M059J (cell line): ENCODE results near the gene P2RY2. TPM values are rescaled to one million over a fixed set of nuclear protein-coding genes. Genes with fewer than 3 reads are reported as not detected.
"Not testable (repeated sequence)": the region's sequence is repeated elsewhere in the genome, so short reads cannot be mapped to it uniquely, and the experiment has no call there.

Experiments
- DNase-seq: peaks from one replicate; pipeline ENCODE4 v3.0.0-alpha.2; 2012; ENCODE audit warnings: low read depth
- total RNA-seq: library from RNA; depleted of rRNA; stranded (reverse); fragments of >200 nt; shearing (Covaris generic); gene quantifications from 2 replicates; pipeline ENCODE4 v1.2.3, GENCODE V29; 2014

The P2RY2 gene
- total RNA-seq, 1 experiment from 2014 or later = 0.84 TPM

DNA sequence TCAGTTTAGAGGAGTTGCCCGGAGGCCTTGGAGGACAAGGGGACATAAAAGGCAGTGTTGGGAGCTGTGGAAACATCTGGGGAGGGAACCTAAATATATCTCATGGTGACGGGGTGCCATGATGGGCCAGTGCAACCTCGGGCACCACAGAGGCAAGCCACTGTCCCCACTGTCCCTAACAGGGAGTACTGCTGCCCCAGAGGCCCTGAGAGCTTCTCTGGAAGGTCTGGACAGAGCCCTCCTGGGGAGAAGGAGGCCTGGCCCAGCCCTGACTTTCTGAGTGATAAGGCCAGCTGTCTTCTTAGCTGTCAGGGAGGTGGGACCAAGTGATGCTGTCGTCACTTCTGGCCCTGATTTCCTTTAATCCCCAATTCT lies 48.6 kb downstream of the P2RY2 start:
- DNase-seq = no peak

DNA sequence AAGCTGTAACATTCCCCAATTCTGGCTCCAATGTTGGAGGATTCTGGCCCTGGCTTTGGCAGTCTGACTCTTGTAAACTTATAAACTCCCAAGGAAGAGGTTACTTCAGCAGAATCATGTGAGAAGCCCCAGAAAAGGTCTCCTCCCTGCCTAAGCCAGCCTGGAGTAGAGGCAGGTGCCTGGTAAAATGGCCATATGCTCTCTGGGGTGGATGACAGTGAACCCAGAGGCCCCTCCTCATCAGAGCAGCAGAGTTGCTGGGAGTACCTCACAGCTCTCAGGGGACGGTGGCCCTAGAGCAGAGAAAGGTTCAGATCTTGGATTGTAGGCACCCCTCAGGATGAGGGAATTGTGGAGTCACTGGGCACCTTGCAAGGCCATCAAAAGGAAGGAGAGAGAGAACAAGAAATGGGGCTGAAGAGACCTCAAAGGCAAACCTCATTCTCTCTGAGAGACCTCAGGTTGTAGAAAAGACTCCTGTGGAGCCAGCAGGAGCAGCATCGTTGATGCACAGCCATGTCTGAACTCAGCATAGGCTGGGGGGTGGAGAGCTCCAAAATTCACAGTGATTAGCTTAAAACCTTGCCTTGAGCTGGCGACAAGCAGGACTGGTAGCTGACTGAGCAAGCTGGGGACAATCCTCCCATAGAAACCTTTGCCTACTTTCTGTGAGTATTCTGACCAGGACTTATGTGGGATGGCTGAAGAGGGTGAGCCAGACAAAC lies 49.2 kb downstream of the P2RY2 start:
- DNase-seq = no peak

DNA sequence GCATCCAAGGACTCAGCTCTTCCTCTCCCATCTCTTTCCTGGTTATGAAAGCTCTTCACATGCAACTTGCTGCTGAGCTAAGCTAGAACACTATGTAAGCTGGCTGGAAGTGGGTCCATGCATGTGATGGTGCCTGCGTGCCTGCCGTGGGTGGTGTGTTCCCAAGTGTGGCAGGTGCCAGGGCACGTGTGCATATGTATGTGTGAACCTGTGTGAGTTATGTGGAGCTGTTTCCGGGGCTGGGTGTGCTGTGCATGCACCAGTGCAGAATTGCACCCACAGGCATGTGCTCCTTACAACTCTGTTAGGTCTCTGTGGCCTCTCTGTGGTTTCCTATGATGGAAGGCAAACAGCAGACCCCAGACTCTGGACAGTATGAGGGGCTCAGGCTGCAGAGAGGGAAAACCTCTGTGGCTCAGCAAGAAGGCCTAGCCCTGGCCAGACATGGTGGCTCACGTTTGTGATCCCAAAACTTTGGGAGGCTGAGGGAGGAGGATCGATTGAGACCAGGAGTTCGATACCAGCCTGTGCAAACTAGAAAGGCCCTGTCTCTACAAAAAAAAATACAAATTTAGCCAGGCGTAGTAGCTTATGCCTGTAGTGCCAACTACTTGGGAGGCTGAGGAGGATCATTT lies 49.9 kb downstream of the P2RY2 start:
- DNase-seq = no peak

- no peak for DNase-seq
Observed at GRCh38 chr11:73268671-73269271, 50.7 kb downstream of the P2RY2 start.

DNA sequence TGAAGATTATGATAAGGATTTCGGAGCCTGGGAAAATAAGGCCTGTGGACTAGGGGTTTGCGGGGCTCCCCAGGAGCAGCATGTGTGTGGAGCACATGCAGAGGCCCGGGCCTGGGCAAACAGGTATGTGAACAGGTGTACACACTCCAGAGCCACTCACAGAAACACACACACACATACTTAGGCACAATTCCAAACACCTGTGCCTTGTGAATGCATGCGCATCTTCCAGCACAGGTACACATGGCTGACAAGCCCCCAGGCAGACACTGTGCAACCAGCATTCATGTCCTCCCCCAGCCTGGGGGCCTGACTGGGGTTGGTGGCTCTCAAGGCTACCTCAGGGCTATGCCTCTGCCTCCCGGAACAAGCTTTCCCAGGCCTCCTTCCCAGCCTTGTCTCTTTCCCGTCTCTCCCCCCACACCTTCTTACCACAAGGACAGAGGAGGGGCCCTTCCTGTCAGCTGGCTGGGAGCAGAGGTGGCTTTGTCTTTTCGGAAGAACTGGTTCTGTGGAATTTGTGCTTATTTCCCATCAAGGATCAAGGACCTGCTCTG lies 51.5 kb downstream of the P2RY2 start:
- no peak for DNase-seq

GRCh38 chr11:73270016-73270854 lies 52.2 kb downstream of the P2RY2 start:
- DNase-seq = no peak

- DNase-seq = no peak
Observed at GRCh38 chr11:73270855-73271477, 52.9 kb downstream of the P2RY2 start.

DNA sequence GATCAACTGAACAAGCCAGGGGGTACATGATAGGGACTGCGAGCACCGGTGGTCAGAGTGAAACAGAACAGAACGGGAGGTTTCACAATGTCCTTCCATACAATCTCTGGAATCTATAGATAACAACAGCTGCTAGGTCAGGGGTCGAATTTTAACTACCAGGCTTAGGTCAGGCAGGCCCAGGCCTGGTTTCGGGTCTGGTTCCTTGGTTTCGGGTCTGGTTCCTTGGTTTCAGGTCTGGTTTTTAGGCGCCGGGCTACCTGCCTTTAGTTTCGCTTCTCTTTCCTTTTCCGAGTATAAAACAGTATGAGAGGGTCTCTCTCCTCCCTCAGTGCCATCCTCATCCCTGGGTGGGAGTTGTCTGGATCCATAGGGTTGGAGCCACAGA lies 53.4 kb downstream of the P2RY2 start:
- not testable (repeated sequence) for DNase-seq

DNA sequence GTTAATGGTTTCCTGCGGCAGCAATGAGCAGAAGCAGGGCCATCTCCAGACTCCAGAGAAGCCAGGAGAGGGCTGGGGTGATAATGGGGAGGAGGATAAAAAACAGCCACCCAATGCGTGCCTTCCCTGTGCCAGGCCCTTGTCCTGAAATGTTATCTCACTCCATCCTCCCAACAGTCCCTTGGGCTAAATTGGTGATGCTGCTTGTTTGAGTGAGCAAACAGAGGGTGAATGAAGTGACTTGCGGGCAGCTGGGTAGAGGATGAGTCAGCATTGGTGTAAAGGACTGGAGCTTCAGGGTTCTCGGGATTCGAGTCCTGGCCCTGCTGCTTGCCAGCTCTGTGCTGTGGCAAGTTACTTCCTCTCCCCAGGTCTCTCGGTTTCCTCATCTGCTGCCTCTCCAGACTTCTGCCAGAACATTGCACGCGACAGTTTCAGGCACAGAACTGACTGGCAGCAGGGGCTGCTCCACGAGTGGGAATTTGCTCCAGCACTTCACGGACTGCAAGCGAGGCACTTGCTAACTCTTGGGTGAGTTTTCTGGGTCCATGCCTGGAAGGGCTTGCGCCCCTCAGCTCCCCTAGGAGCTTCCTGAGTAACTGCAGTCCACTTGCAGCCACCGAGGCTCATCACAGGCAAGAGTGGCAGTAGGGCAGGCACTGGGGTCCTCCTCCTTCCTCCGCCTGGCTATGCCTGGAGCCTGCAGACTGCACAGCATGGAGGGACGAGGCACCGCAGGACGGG lies 54.0 kb downstream of the P2RY2 start, which contains the start of gene P2RY6:
P2RY6 (plus strand) TSS at position 403 of the 744 bp plus-strand sequence. CDS start 24,181 bp downstream, outside the sequence.
- DNase-seq = peak; percentile 95

DNA sequence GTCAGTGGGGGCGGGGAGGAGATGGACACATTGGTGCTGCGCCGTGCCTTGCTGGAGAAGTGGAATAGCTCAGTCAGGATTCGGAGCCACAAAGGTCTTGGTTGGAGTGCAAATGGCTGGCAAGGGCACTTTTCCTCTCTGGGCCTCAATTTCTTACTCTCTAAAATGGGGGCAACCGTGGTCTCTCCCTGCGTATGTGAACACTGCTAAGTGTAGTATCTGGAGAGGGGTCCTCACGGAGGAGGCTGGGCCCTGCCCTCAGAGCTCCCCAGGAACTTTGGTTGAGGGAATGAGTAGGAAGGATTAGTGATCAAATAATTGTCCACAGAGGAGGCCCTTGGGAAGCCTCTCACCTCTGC lies 54.6 kb downstream of the P2RY2 start:
- DNase-seq = no peak

GRCh38 chr11:73273222-73273895 lies 55.3 kb downstream of the P2RY2 start:
- DNase-seq = no peak

DNA sequence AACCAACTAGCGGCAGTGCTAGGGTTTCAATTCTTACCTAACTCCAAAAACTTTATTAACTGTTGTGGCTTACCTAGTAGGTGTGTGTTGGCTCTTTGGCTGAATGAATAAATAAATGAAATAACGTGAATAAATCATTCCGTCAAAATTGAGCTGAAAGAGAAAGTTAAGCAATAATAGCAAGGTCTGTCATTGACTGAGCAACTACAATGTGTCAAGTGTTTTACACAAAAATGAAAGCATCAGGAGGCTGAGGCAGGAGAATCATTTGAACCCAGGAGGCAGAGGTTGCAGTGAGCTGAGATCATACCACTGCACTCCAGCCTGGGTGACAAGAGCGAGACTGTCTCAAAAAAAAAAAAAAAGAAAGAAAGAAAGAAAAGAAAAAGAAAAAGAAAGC lies 56.1 kb downstream of the P2RY2 start:
- DNase-seq = not testable (repeated sequence)

- DNase-seq = no peak
Observed at GRCh38 chr11:73274722-73275380, 56.8 kb downstream of the P2RY2 start.

DNA sequence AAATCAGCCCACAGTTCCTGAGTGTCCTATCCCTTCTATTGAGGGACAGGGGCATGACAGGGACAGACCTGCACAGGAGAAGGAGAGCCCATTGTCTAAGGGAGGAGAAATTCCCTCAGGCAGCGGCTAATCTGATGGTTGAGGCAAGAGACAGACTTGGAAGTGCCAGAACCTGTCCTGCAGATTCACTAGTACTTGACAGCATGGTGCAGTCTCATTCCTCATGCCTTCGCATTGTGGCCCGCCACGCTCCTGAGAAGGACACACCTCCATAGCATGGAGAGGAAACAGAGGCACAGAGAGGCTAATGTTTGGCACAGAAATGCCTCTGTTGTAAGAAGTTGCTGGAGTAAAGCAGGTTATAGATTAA lies 57.3 kb downstream of the P2RY2 start:
- DNase-seq = no peak

- DNase-seq = no peak
Observed at GRCh38 chr11:73277467-73277866, 59.4 kb downstream of the P2RY2 start.

DNA sequence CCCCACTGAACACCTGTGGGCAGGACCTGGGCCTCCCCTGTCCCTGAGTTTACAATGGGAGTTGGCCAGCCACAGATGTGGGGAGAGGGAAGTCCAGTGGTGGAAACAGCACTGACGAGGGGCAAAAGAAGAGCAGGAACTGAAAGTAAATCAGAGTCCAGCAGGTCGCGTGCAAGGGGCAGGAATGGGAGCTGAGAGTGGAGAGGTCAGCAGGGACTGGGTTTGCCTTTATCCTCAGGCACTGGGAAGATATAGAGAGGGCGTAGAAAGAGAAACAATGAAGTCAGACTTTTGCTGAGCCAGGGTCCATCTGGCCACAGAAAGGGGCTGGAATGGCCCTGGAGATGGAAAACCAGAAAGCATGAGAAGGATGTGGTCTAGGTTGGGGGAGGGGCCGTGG lies 62.5 kb downstream of the P2RY2 start:
- DNase-seq = no peak

DNA sequence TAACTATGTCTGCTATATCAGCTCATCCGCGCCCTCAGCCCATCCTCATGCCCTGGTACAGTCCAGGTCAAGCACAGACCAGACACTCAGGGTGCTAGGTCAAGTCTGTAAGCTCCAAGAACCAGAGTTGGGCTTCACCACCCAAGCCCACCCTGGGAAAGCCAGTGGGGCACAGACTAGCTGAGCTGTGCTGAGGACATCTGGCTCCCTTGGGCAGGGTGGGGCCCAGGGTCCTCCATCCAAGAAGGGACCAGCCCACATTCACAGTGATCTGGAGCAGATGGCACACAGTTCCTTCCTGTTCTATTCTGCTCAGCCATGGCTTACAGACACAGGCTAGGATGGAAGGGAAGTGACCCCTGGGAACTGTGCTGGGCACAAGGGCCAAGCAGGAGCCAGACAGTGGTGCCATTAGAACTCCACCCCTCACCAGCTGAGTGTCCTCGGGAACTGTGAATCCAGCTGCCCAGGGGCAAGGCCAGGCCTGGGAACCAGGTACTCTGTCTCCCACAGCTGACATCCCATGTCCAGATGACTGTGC lies 63.2 kb downstream of the P2RY2 start:
- no peak for DNase-seq

- DNase-seq = no peak
Observed at GRCh38 chr11:73281796-73282660, 63.9 kb downstream of the P2RY2 start.
